Fibroblast of the aortic adventitia (primary cell): ENCODE data around the gene PTPN13. TPM values are rescaled to one million over a fixed set of nuclear protein-coding genes. Genes with fewer than 3 reads are reported as not detected.

Source experiments
- DNase-seq: peaks from one replicate; pipeline ENCODE4 v3.0.0-alpha.2; 2010; ENCODE audit warnings: low read depth
- H3K4me3 ChIP-seq: 2 replicates; pipeline ENCODE4 v1.5.1; 2011; ENCODE audit warnings: low read depth, mild to moderate bottlenecking, control low read depth, low read length, moderate library complexity
- total RNA-seq: library from RNA; depleted of rRNA; stranded (reverse); fragments of >200 nt; gene quantifications from 2 replicates; pipeline ENCODE4 v1.2.3, GENCODE V29; 2012; ENCODE audit warnings: low replicate concordance
- TF ChIP-seq, protein P1 (sequence below): IDR thresholded peaks from 2 replicates; pipeline ENCODE4 v1.5.1; 2011; ENCODE audit warnings: mild to moderate bottlenecking, low read length, control low read depth, inconsistent platforms; ENCODE audit not compliant: insufficient read depth

PTPN13 gene
- total RNA-seq, 1 donor = 67.6 TPM

DNA sequence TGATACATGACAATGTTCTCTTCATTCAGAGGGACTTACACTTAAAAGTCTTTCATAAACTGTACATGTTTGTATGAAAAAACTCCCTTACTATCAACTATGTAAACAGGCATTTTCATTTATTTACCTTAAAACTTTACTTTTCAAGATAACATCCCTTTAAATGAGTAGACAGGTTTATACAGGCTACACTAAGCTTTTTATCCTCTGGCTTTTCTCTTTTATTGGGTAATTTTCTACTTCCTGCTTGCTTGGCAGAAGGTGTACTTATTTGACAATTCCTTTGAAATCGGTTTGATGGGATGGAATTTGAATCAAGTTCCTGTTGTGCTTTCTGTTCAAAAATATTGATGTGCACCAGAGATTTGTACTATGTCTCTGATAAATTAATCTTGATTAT is 81.4 kb downstream of the PTPN13 start:
- H3K4me3 ChIP-seq = no peak overlapping the region
- DNase-seq = no peak
- TF ChIP-seq, protein P1, sequence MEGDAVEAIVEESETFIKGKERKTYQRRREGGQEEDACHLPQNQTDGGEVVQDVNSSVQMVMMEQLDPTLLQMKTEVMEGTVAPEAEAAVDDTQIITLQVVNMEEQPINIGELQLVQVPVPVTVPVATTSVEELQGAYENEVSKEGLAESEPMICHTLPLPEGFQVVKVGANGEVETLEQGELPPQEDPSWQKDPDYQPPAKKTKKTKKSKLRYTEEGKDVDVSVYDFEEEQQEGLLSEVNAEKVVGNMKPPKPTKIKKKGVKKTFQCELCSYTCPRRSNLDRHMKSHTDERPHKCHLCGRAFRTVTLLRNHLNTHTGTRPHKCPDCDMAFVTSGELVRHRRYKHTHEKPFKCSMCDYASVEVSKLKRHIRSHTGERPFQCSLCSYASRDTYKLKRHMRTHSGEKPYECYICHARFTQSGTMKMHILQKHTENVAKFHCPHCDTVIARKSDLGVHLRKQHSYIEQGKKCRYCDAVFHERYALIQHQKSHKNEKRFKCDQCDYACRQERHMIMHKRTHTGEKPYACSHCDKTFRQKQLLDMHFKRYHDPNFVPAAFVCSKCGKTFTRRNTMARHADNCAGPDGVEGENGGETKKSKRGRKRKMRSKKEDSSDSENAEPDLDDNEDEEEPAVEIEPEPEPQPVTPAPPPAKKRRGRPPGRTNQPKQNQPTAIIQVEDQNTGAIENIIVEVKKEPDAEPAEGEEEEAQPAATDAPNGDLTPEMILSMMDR = no peak

DNA sequence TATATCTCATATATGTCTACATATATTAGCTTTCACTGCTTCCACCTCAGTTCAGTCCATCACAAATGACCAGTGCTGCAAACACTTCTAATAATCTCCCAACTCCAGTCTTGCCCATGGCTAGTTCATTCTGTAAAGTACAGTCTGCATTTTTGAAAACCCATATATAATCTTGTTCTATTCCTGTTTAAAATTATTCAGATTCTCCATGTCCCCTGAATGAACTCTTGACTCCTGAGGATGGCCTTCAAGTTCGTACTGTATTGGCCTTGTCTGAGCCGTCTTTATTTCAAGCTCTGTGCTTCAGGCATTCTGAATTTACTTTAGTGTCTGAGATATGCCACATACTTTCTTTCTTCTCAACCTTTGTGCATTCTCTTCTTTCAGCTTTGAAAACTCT is 84.7 kb downstream of the PTPN13 start:
- H3K4me3 ChIP-seq = no peak overlapping the region
- TF ChIP-seq, protein P1 = no peak
- DNase-seq = no peak

DNA sequence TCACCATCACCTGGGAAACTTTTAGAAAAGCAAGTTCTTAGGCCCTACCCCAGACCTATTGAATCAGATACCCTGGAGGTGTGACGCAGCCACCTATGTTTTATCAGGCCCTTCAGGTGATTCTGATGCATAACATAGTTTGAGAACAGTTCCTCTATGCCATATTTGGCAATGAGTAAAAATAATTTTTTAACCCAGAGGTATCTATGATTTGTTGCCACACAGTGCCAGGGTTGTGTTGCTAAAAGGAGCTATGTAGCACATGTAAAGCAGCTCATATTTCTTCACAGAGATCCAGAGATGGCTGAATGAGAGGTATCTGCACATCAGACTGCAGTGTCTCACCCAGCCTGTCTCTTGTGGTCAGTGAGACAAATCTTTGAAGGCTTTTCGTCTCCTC is 85.3 kb downstream of the PTPN13 start:
- TF ChIP-seq, protein P1 = no peak
- H3K4me3 ChIP-seq = no peak overlapping the region
- DNase-seq = no peak

DNA sequence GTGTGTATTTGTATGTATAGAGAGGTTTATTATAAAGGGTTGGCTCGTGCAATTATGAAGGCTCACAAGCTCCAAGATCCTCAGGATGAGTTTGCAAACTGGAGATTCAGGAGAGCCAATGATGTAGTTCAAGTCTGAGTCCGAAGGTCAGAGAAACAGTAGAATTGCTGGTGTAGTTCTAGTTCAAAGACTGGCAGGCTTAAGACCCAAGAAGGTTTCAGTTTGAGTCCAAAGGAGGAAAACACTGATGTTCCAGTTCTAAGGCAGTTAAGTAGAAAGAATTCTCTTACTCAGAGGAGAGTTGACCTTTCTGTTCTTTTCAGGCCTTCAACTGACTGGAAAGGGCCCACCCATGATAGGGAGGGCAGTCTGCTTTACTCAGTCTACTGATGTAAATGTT is 89.1 kb downstream of the PTPN13 start:
- DNase-seq = no peak
- H3K4me3 ChIP-seq = no peak overlapping the region
- TF ChIP-seq, protein P1 = no peak

DNA sequence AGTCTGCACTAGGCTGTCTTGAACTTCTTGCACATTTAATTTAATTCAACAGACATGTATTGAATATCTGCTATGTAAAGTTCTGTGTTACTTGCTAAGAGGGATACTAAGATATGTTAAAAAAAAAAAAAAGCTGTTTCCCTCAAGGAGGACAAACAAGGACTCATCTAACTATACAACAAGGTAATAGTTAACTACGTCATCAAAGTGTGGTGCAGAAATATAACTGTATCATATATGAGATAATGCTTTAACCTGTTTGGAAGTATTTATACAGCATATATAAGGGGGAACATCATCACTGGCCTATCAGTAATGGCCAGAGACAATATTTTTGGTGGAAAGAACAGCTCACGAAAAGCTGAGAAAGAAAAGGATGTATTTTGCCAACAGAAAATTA is 89.9 kb downstream of the PTPN13 start:
- no peak for DNase-seq
- no peak overlapping the region for H3K4me3 ChIP-seq
- TF ChIP-seq, protein P1 = no peak

DNA sequence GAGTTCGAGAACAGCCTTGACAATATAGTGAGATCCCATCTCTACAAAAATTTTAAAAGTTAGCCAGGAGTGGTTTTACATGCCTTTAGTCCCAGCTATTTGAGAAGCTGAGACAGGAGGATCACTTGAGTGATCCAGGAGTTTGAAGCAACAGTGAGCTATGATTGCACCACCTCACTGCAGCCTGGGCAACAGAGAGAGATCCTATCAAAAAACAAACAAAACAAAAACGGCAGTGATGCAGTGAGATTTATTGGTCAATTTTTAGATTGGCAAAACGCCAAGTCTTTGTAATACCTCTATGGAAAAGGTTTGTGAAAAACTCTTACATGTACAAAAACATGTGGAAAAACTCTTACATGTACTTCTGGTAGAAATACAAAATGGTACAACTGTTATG is 91.3 kb downstream of the PTPN13 start:
- no peak overlapping the region for H3K4me3 ChIP-seq
- TF ChIP-seq, protein P1 = no peak
- peak; percentile 79 for DNase-seq

DNA sequence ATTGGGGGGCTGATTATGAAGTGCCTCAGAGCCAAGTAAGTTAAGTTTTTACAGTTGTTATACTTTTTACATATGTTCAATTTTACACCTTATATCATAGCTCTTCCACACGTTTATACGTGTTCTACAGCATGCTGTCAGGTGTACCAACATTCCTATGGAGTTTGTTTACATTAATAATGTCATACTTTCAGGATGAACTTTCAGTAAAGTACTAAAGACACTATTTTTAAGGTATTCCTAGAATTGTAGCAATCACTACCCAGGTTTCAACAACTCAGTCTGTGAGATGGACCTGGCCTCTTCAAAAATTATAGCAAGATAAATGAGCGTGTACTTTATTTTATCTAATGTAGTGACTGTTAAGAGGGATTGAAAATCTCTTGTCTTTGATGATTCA is 92.6 kb downstream of the PTPN13 start:
- TF ChIP-seq, protein P1 = no peak
- H3K4me3 ChIP-seq = no peak overlapping the region
- DNase-seq = no peak
